HL-60/S4 (cell line): ENCODE results near the gene MIER1.
"Not testable (repeated sequence)": the region's sequence is repeated elsewhere in the genome, so short reads cannot be mapped to it uniquely, and the experiment has no call there.

ENCODE experiments used
- in situ Hi-C: fragments of 300-500 bp; cut with MboI; formaldehyde crosslinking; loops from 2 replicates; pipeline ENCODE4 v1.14.3; 2022; ENCODE audit warnings: low sequenced_read_pairs

The MIER1 gene

GRCh38 chr1:66937529-66938234 lies 12.9 kb downstream of the MIER1 start:
- in situ Hi-C loops: no loop called here

- in situ Hi-C loops: no loop called here
Measured at GRCh38 chr1:66938613-66939012, 13.8 kb downstream of the MIER1 start.

- in situ Hi-C loops: no loop called here
Measured at GRCh38 chr1:66940981-66941380, 16.2 kb downstream of the MIER1 start.

- in situ Hi-C loops: no loop called here
Measured at GRCh38 chr1:66943361-66943969, 18.7 kb downstream of the MIER1 start.

GRCh38 chr1:66944330-66945274 lies 19.8 kb downstream of the MIER1 start:
- in situ Hi-C loops: no loop called here

- in situ Hi-C loops: no loop called here
Measured at GRCh38 chr1:66945316-66945715, 20.5 kb downstream of the MIER1 start.

- in situ Hi-C loops: no loop called here
Measured at GRCh38 chr1:66947267-66947666, 22.5 kb downstream of the MIER1 start.

GRCh38 chr1:66951513-66951912 lies 26.7 kb downstream of the MIER1 start:
- in situ Hi-C loops: no loop called here

- in situ Hi-C loops: no loop called here
Measured at GRCh38 chr1:66954208-66954607, 29.4 kb downstream of the MIER1 start.

- in situ Hi-C loops: no loop called here
Measured at GRCh38 chr1:66957938-66958337, 33.1 kb downstream of the MIER1 start.

- in situ Hi-C loops: not testable (repeated sequence)
Measured at GRCh38 chr1:66966188-66966873, 41.5 kb downstream of the MIER1 start.

GRCh38 chr1:66968574-66968973 lies 43.8 kb downstream of the MIER1 start:
- in situ Hi-C loops: no loop called here

- in situ Hi-C loops: no loop called here
Measured at GRCh38 chr1:66978201-66978600, 53.4 kb downstream of the MIER1 start.

GRCh38 chr1:66979621-66980020 lies 54.8 kb downstream of the MIER1 start:
- in situ Hi-C loops: not testable (repeated sequence)

- in situ Hi-C loops: no loop called here
Measured at GRCh38 chr1:66980745-66981367, 56.1 kb downstream of the MIER1 start.

- in situ Hi-C loops: no loop called here
Measured at GRCh38 chr1:66981679-66982078, 56.9 kb downstream of the MIER1 start.

- in situ Hi-C loops: no loop called here
Measured at GRCh38 chr1:66982561-66983260, 57.9 kb downstream of the MIER1 start.

- in situ Hi-C loops: no loop called here
Measured at GRCh38 chr1:66984491-66984890, 59.7 kb downstream of the MIER1 start.

GRCh38 chr1:66985835-66986234 lies 61.0 kb downstream of the MIER1 start:
- in situ Hi-C loops: no loop called here

- in situ Hi-C loops: loop anchor here (10.0 kb wide), 1 partner anchor 152 kb away; no protein-coding TSS in a partner anchor
Measured at GRCh38 chr1:66993076-66993475, 68.3 kb downstream of the MIER1 start.
